Natural killer cell (primary cell): ENCODE measurements around the gene ADGRL1. TPM values are rescaled to one million over a fixed set of nuclear protein-coding genes. Genes with fewer than 3 reads are reported as not detected.
A peak's percentile ranks its signal among the peaks of the same experiment; 100 is the strongest.

ENCODE experiments used
- ATAC-seq, 3 donors: fragments of 150-1000 bp in 2 of 3; fragments of 200-7000 bp in 1 of 3; cut with Tn5 transposase; 1 replicate in 1 of 3; 2 replicates in 2 of 3; pipeline ENCODE4 v1.10.0; 2021; ENCODE audit warnings: mild to moderate bottlenecking in 2 of 3, moderate library complexity in 2 of 3
- DNase-seq, 2 donors: peaks; one replicate each; pipeline versions ENCODE4 v3.0.0 to v3.0.0-alpha.2; 2013 to 2021; ENCODE audit warnings: mixed read lengths in 1 of 2
- H3K27ac ChIP-seq: one replicate; pipeline ENCODE4 v1.5.1; 2013; ENCODE audit warnings: mild to moderate bottlenecking, low read length
- H3K27me3 ChIP-seq: one replicate; pipeline ENCODE4 v1.6.1; 2013; ENCODE audit warnings: low read length; ENCODE audit not compliant: control insufficient read depth, insufficient read depth
- H3K36me3 ChIP-seq: one replicate; pipeline ENCODE4 v1.6.1; 2013; ENCODE audit warnings: low read length; ENCODE audit not compliant: control insufficient read depth, insufficient read depth
- H3K4me1 ChIP-seq: one replicate; pipeline ENCODE4 v1.6.1; 2013; ENCODE audit warnings: low read length; ENCODE audit not compliant: control insufficient read depth, insufficient read depth
- H3K4me3 ChIP-seq: one replicate; pipeline ENCODE4 v1.5.1; 2013; ENCODE audit warnings: low read length
- H3K9me3 ChIP-seq: one replicate; pipeline ENCODE4 v1.6.1; 2013; ENCODE audit warnings: low read length; ENCODE audit not compliant: control insufficient read depth, insufficient read depth
- H3K27ac Mint-ChIP-seq, 2 donors: one replicate each; pipeline ENCODE4 v1.8.0; 2022; ENCODE audit warnings: mild to moderate bottlenecking in 2 of 2, mixed read lengths in 2 of 2, moderate library complexity in 1 of 2
- H3K27me3 Mint-ChIP-seq, 2 donors: one replicate each; pipeline ENCODE4 v1.8.0; 2022; ENCODE audit warnings: low read depth in 2 of 2, mixed read lengths in 2 of 2
- H3K36me3 Mint-ChIP-seq: one replicate; pipeline ENCODE4 v1.8.0; 2022; ENCODE audit warnings: mixed read lengths
- H3K4me1 Mint-ChIP-seq, 2 donors: one replicate each; pipeline ENCODE4 v1.8.0; 2022; ENCODE audit warnings: mixed read lengths in 2 of 2
- H3K4me3 Mint-ChIP-seq: one replicate; pipeline ENCODE4 v1.8.0; 2022; ENCODE audit warnings: mild to moderate bottlenecking, moderate library complexity, mixed read lengths
- H3K9me3 Mint-ChIP-seq, 2 donors: one replicate each; pipeline ENCODE4 v1.8.0; 2022; ENCODE audit warnings: mixed read lengths in 2 of 2
- WGBS: methylation state at CpG from one replicate; pipeline ENCODE4 v1.1.7; 2013; ENCODE audit warnings: missing lambda C conversion rate; ENCODE audit not compliant: insufficient coverage; 5-methylcytosine and 5-hydroxymethylcytosine counted together
- intact Hi-C: fragments of 100-400 bp; cut with micrococcal nuclease; formaldehyde crosslinking; loops from one replicate; pipeline ENCODE4 v1.14.2; 2022
- total RNA-seq, 4 donors: library from RNA; stranded (reverse); fragments of 120-200 nt in 1 of 4; gene quantifications; one replicate each; pipeline versions ENCODE4 v1.2.3 to v1.2.4, GENCODE V29; 2013 to 2022
- TF ChIP-seq, protein P1 (sequence below): fragments of 200-600 bp; IDR thresholded peaks from one replicate; pipeline ENCODE4 v1.8.0; 2022; ENCODE audit warnings: antibody characterized with exemption

ADGRL1 gene
- total RNA-seq, 3 donors from 2014 or later (not counting 1 experiment from before 2014, with no cell fraction given), result 47.3 to 54.3 (median 52.7) TPM

DNA sequence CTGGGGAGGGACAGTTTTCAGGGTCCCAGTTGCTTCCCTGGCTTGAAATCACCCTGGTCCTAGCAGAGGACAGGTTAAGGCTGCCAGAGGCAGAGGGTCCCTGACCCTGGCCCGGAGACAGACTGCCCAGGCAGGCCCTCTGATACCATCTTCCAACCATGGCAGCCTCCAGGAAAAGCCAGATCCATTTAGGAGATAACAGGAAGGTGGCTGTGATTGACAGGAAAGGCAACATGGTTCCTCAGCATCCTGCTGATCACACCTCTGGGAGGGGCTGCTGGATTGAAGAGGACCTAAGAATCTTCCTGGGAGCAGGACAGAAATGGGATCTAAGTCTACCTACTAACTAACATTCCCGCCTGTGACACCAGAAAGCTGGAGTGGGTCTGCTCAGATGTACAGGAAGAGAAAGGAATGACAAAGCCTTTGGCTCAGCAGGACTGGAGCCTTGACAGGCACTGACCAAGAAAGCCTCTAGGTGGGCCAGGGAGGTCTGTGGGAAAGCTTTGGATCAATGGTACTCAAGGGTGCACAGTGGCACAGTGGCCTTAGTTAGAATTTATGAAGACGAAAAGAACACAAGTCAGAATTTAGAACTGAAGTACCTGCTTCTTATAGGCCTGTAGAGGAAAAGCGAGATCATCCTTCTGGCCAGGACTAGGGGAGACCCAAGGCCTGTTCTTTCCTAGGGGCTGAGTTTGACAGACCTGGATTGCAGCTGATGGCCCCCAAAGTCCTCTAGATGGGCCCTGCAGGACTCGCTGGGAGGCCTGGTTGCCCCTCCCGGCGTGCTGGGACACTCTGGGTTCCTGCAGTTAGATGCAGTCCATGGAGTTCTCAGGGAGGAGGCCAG, 86.1 kb downstream of the ADGRL1 start:
- Histone ChIP-seq H3K4me1 (peaks cover 31% of the 10 kb centered on the region), H3K9me3 (no peaks in the 10 kb centered on the region), H3K27ac (no peak overlapping the region), H3K4me3 (no peak overlapping the region), H3K27me3 (no peaks in the 10 kb centered on the region), H3K36me3 (no peaks in the 10 kb centered on the region)
- Mint-ChIP-seq H3K4me1 (peaks cover 26 to 27% of the 10 kb centered on the region in 2 donors), H3K4me3 (no peak overlapping the region), H3K9me3 (no peaks in the 10 kb centered on the region), H3K36me3 (no peaks in the 10 kb centered on the region), H3K27me3 (no peaks in the 10 kb centered on the region), H3K27ac (peak overlapping the region; percentile 94 to 97)
- ATAC-seq (no peak), DNase-seq (no peak)
- intact Hi-C loops, result loop anchor here (2.0 to 5.0 kb wide), 2 partner anchors 29 to 38 kb away; partner anchors contain the start of gene SAMD1
- TF ChIP-seq, protein P1, sequence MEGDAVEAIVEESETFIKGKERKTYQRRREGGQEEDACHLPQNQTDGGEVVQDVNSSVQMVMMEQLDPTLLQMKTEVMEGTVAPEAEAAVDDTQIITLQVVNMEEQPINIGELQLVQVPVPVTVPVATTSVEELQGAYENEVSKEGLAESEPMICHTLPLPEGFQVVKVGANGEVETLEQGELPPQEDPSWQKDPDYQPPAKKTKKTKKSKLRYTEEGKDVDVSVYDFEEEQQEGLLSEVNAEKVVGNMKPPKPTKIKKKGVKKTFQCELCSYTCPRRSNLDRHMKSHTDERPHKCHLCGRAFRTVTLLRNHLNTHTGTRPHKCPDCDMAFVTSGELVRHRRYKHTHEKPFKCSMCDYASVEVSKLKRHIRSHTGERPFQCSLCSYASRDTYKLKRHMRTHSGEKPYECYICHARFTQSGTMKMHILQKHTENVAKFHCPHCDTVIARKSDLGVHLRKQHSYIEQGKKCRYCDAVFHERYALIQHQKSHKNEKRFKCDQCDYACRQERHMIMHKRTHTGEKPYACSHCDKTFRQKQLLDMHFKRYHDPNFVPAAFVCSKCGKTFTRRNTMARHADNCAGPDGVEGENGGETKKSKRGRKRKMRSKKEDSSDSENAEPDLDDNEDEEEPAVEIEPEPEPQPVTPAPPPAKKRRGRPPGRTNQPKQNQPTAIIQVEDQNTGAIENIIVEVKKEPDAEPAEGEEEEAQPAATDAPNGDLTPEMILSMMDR, result no peak
- 98% methylated on average over 7 of the region's 7 CpGs for WGBS

DNA sequence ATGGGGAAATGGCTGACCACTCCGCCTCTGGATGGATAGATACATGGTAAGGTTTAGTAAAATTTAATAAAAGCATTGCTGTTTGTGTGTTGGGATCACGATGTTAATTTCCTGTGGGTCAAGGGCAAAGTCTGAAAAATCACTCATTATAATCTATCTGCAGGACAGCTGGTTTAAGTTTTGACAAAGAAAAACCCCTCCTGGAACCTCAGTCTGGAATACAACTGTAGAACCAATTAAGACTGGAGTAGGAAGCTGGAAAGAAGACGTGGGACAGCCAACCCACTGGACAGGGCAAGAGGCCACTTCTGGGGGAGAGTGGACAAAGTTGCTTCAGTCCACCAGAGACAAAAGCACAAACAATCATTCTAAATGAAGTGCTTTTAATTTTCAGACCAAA, 86.8 kb downstream of the ADGRL1 start:
- H3K36me3 ChIP-seq, result no peaks in the 10 kb centered on the region
- Mint-ChIP-seq H3K36me3 (no peaks in the 10 kb centered on the region), H3K9me3 (no peaks in the 10 kb centered on the region), H3K4me3 (peak overlapping the region; percentile 97), H3K4me1 (peaks cover 27 to 31% of the 10 kb centered on the region in 2 donors), H3K27me3 (no peaks in the 10 kb centered on the region), H3K27ac (peak overlapping the region; percentile 94 to 97)
- 84% methylated on average over 3 of the region's 3 CpGs for WGBS
- no peak overlapping the region for H3K4me3 ChIP-seq
- ATAC-seq, result no peak
- H3K27ac ChIP-seq, result peak overlapping the region; percentile 99
- peaks cover 39% of the 10 kb centered on the region for H3K4me1 ChIP-seq
- no peaks in the 10 kb centered on the region for H3K9me3 ChIP-seq
- TF ChIP-seq, protein P1, result no peak
- DNase-seq, result no peak
- intact Hi-C loops, result loop anchor here (2.0 to 5.0 kb wide), 2 partner anchors 28 to 37 kb away; partner anchors contain the start of gene SAMD1
- no peaks in the 10 kb centered on the region for H3K27me3 ChIP-seq

DNA sequence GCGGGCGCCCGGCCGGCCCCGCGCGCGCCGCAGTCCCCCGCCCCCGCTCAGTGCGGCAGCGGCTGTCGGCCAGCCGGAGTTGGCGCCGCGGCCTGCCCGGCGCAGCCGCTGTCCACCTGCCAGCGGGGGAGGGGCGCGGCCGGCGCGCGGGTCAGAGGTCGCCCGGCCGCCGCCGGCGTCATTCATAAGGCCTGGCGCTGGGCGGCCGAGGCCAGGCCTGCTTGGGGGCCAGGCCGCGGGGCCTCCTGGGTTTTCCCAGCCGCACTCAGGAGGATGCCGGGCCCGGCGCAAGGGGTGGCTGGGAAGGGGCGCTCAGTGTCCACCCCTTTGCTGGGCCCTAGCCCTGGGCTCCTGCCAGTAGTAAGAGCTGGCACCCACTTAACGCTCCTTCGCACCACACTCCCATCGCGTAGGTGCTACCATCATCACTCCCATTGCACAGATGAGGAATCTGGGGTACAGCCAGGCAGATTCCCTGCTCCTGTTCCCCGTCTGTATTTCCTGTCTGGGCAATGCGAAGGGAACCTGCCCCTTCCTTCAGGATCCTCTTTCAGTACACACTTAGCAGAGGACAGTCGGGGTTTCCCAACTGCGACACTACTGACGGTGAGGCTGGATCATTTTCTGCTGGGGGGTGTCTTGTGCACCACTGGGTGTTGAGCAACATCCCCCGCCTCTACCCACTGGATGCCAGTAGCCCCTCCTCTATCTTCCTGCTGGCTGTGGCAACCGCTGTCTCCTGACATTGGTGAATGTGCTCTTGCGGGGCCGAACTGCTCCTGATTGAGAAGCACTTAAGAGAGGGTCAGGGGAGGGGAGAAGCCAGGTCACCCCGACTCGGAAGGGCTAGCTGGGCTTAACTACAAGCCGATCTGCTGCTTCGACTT, 87.6 kb downstream of the ADGRL1 start:
- peak; percentile 39 to 53 (median 48) for ATAC-seq
- H3K27ac Mint-ChIP-seq, result peak overlapping the region; percentile 94 to 97

More for the DNA sequence above, 87.6 kb downstream of the ADGRL1 start:
- peak overlapping the region; percentile 99 for H3K27ac ChIP-seq
- TF ChIP-seq, protein P1, result no peak
- peak; percentile 64 to 79 for DNase-seq
- WGBS, result 3% methylated on average over 61 of the region's 61 CpGs
- H3K27me3 ChIP-seq, result no peaks in the 10 kb centered on the region
- peaks cover 27 to 36% of the 10 kb centered on the region in 2 donors for H3K4me1 Mint-ChIP-seq
- peak overlapping the region; percentile 97 for H3K4me3 Mint-ChIP-seq
- H3K4me3 ChIP-seq, result peak overlapping the region; percentile 60
- no peaks in the 10 kb centered on the region for H3K27me3 Mint-ChIP-seq
- no peaks in the 10 kb centered on the region for H3K9me3 Mint-ChIP-seq
- no peaks in the 10 kb centered on the region for H3K36me3 ChIP-seq
- H3K9me3 ChIP-seq, result no peaks in the 10 kb centered on the region
- intact Hi-C loops, result loop anchor here (1.0 to 5.0 kb wide), 3 partner anchors 18 to 36 kb away; partner anchors contain the start of genes ASF1B and SAMD1
- peaks cover 45% of the 10 kb centered on the region for H3K4me1 ChIP-seq
- no peaks in the 10 kb centered on the region for H3K36me3 Mint-ChIP-seq
